GM23338 (cell line): Measurements from ENCODE around the gene OR11H6.
"Not testable (repeated sequence)": the region's sequence is repeated elsewhere in the genome, so short reads cannot be mapped to it uniquely, and the experiment has no call there.

Source experiments
- CREB1 ChIP-seq: fragments of 250-450 bp; sonication (Bioruptor Pico); IDR thresholded peaks from 2 replicates; pipeline ENCODE4 v1.5.0; 2020; ENCODE audit warnings: low read depth, mild to moderate bottlenecking, moderate library complexity
- EZH2 ChIP-seq: fragments of 200-600 bp; sonication (generic); IDR thresholded peaks from one replicate; pipeline ENCODE4 v1.8.0; 2017; ENCODE audit warnings: antibody characterized with exemption, mild to moderate bottlenecking, low read depth; ENCODE audit not compliant: unreplicated experiment
- EZH2phosphoT487 ChIP-seq: fragments of 200-600 bp; sonication (generic); IDR thresholded peaks from one replicate; pipeline ENCODE4 v1.8.1; 2018; ENCODE audit warnings: antibody characterized with exemption; ENCODE audit not compliant: unreplicated experiment
- JUNB ChIP-seq: IDR thresholded peaks from one replicate; pipeline ENCODE4 v1.6.1; 2016; ENCODE audit warnings: antibody characterized with exemption; ENCODE audit not compliant: unreplicated experiment
- NANOG ChIP-seq: IDR thresholded peaks from 2 replicates; pipeline ENCODE4 v1.6.1; 2016; ENCODE audit warnings: antibody characterized with exemption, borderline replicate concordance
- POLR2AphosphoS5 ChIP-seq: IDR thresholded peaks from 2 replicates; pipeline ENCODE4 v1.6.1; 2016; ENCODE audit warnings: antibody characterized with exemption, low read depth
- STAT1 ChIP-seq: IDR thresholded peaks from one replicate; pipeline ENCODE4 v1.6.1; 2016; ENCODE audit warnings: antibody characterized with exemption; ENCODE audit not compliant: unreplicated experiment
- ZNF114 ChIP-seq: fragments of 250-450 bp; sonication (Bioruptor Pico); IDR thresholded peaks from 2 replicates; pipeline ENCODE4 v1.5.0; 2020; ENCODE audit warnings: mild to moderate bottlenecking, moderate library complexity
- ZNF331 ChIP-seq: fragments of 250-450 bp; sonication (Bioruptor Pico); IDR thresholded peaks from 2 replicates; pipeline ENCODE4 v1.5.0; 2020; ENCODE audit warnings: low read depth, mild to moderate bottlenecking, moderate library complexity
- TF ChIP-seq, protein P1 (sequence below): IDR thresholded peaks from one replicate; pipeline ENCODE4 v1.6.1; 2018; ENCODE audit warnings: antibody characterized with exemption; ENCODE audit not compliant: unreplicated experiment
- TF ChIP-seq, protein P2 (sequence below), 2 experiments: fragments of 200-600 bp in 1 of 2; sonication (generic) in 1 of 2; conservative IDR thresholded peaks; 2 replicates each; pipeline versions ENCODE4 v1.5.1 to v1.6.1; 2016 to 2017; ENCODE audit warnings: antibody characterized with exemption in 2 of 2, low read depth in 2 of 2, mild to moderate bottlenecking in 2 of 2, moderate library complexity in 1 of 2
- TF ChIP-seq, protein P3 (sequence below): IDR thresholded peaks from 2 replicates; pipeline ENCODE4 v1.6.1; 2016; ENCODE audit warnings: antibody characterized with exemption
- TF ChIP-seq, protein P4 (sequence below): fragments of 250-450 bp; sonication (Bioruptor Pico); IDR thresholded peaks from 2 replicates; pipeline ENCODE4 v1.5.0; 2020; ENCODE audit warnings: mild to moderate bottlenecking, moderate library complexity

DNA sequence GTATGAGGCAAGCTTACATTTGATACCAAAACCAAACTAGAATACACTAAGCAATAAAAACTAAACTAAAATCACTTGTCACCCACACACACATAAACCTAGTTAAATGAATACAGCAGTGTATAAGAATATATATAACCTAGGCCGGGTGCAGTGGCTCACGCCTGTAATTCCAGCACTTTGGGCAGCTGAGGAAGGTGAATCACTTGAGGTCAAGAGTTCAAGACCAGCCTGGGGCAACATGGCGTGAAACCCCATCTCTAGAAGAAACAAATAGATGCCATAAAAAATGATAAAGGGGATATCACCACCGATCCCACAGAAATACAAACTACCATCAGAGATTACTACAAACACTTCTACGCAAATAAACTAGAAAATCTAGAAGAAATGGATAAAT is 40.9 kb downstream of the OR11H6 start:
- TF ChIP-seq, protein P1, sequence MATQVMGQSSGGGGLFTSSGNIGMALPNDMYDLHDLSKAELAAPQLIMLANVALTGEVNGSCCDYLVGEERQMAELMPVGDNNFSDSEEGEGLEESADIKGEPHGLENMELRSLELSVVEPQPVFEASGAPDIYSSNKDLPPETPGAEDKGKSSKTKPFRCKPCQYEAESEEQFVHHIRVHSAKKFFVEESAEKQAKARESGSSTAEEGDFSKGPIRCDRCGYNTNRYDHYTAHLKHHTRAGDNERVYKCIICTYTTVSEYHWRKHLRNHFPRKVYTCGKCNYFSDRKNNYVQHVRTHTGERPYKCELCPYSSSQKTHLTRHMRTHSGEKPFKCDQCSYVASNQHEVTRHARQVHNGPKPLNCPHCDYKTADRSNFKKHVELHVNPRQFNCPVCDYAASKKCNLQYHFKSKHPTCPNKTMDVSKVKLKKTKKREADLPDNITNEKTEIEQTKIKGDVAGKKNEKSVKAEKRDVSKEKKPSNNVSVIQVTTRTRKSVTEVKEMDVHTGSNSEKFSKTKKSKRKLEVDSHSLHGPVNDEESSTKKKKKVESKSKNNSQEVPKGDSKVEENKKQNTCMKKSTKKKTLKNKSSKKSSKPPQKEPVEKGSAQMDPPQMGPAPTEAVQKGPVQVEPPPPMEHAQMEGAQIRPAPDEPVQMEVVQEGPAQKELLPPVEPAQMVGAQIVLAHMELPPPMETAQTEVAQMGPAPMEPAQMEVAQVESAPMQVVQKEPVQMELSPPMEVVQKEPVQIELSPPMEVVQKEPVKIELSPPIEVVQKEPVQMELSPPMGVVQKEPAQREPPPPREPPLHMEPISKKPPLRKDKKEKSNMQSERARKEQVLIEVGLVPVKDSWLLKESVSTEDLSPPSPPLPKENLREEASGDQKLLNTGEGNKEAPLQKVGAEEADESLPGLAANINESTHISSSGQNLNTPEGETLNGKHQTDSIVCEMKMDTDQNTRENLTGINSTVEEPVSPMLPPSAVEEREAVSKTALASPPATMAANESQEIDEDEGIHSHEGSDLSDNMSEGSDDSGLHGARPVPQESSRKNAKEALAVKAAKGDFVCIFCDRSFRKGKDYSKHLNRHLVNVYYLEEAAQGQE, result not testable (repeated sequence)
- TF ChIP-seq, protein P2, sequence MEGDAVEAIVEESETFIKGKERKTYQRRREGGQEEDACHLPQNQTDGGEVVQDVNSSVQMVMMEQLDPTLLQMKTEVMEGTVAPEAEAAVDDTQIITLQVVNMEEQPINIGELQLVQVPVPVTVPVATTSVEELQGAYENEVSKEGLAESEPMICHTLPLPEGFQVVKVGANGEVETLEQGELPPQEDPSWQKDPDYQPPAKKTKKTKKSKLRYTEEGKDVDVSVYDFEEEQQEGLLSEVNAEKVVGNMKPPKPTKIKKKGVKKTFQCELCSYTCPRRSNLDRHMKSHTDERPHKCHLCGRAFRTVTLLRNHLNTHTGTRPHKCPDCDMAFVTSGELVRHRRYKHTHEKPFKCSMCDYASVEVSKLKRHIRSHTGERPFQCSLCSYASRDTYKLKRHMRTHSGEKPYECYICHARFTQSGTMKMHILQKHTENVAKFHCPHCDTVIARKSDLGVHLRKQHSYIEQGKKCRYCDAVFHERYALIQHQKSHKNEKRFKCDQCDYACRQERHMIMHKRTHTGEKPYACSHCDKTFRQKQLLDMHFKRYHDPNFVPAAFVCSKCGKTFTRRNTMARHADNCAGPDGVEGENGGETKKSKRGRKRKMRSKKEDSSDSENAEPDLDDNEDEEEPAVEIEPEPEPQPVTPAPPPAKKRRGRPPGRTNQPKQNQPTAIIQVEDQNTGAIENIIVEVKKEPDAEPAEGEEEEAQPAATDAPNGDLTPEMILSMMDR (conservative IDR thresholded peaks at IDR 0.05; ENCODE audit: low read depth in 2 of 2), result not testable (repeated sequence)
- TF ChIP-seq EZH2; POLR2AphosphoS5; JUNB; EZH2phosphoT487; STAT1; CREB1 (CRISPR knock-in tag); ZNF331; ZNF114 (CRISPR knock-in tag); NANOG: not testable (repeated sequence)
- TF ChIP-seq, protein P3, sequence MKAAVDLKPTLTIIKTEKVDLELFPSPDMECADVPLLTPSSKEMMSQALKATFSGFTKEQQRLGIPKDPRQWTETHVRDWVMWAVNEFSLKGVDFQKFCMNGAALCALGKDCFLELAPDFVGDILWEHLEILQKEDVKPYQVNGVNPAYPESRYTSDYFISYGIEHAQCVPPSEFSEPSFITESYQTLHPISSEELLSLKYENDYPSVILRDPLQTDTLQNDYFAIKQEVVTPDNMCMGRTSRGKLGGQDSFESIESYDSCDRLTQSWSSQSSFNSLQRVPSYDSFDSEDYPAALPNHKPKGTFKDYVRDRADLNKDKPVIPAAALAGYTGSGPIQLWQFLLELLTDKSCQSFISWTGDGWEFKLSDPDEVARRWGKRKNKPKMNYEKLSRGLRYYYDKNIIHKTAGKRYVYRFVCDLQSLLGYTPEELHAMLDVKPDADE, result not testable (repeated sequence)
- TF ChIP-seq, protein P4, sequence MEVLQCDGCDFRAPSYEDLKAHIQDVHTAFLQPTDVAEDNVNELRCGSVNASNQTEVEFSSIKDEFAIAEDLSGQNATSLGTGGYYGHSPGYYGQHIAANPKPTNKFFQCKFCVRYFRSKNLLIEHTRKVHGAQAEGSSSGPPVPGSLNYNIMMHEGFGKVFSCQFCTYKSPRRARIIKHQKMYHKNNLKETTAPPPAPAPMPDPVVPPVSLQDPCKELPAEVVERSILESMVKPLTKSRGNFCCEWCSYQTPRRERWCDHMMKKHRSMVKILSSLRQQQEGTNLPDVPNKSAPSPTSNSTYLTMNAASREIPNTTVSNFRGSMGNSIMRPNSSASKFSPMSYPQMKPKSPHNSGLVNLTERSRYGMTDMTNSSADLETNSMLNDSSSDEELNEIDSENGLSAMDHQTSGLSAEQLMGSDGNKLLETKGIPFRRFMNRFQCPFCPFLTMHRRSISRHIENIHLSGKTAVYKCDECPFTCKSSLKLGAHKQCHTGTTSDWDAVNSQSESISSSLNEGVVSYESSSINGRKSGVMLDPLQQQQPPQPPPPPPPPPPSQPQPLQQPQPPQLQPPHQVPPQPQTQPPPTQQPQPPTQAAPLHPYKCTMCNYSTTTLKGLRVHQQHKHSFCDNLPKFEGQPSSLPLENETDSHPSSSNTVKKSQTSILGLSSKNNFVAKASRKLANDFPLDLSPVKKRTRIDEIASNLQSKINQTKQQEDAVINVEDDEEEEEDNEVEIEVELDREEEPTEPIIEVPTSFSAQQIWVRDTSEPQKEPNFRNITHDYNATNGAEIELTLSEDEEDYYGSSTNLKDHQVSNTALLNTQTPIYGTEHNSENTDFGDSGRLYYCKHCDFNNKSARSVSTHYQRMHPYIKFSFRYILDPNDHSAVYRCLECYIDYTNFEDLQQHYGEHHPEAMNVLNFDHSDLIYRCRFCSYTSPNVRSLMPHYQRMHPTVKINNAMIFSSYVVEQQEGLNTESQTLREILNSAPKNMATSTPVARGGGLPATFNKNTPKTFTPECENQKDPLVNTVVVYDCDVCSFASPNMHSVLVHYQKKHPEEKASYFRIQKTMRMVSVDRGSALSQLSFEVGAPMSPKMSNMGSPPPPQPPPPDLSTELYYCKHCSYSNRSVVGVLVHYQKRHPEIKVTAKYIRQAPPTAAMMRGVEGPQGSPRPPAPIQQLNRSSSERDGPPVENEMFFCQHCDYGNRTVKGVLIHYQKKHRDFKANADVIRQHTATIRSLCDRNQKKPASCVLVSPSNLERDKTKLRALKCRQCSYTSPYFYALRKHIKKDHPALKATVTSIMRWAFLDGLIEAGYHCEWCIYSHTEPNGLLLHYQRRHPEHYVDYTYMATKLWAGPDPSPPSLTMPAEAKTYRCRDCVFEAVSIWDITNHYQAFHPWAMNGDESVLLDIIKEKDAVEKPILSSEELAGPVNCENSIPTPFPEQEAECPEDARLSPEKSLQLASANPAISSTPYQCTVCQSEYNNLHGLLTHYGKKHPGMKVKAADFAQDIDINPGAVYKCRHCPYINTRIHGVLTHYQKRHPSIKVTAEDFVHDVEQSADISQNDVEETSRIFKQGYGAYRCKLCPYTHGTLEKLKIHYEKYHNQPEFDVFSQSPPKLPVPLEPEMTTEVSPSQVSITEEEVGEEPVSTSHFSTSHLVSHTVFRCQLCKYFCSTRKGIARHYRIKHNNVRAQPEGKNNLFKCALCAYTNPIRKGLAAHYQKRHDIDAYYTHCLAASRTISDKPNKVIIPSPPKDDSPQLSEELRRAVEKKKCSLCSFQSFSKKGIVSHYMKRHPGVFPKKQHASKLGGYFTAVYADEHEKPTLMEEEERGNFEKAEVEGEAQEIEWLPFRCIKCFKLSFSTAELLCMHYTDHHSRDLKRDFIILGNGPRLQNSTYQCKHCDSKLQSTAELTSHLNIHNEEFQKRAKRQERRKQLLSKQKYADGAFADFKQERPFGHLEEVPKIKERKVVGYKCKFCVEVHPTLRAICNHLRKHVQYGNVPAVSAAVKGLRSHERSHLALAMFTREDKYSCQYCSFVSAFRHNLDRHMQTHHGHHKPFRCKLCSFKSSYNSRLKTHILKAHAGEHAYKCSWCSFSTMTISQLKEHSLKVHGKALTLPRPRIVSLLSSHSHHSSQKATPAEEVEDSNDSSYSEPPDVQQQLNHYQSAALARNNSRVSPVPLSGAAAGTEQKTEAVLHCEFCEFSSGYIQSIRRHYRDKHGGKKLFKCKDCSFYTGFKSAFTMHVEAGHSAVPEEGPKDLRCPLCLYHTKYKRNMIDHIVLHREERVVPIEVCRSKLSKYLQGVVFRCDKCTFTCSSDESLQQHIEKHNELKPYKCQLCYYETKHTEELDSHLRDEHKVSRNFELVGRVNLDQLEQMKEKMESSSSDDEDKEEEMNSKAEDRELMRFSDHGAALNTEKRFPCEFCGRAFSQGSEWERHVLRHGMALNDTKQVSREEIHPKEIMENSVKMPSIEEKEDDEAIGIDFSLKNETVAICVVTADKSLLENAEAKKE (CRISPR knock-in tag), result not testable (repeated sequence)
